ENCODE data around the gene TSPAN2.
"Not testable (repeated sequence)": the region's sequence is repeated elsewhere in the genome, so short reads cannot be mapped to it uniquely, and the experiment has no call there.

The TSPAN2 gene

DNA sequence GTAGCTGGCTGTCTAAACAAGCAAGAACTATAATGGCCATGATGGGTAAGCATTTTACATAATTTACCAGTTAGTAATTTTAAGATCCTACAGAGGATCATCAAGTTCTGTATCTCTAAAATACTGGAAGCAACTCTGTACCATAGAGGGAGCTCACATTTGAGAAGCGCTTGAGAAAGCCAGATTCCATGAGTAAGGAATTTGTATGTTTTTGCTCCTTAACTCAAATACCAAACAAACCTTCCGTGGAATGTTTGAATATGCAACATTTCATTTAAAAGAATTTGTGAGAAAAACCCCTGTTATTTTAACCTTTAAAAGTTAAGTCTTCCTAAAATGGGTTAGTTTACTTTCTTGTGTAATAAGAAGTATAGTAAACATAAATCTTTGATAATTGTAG is 57.7 kb downstream of the TSPAN2 start:
- no peak for DNase-seq

DNA sequence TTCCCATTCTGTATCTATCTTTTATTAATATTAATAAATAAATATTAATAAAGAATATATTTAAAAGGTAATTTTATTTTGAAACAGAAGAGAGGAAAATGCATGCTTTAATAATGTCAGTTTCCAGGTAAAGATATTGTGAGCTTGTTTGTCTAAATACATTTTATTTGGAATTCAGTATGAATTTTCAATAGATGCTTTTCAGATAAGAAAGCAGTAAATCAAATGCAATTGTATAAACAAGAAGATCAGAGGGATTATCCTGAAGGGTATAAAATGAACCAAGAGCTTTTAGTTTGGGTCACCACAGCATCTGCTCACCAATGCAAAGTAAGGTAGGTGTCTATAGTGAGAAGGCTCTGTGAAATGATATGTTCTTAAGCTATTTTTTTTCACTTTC is 59.8 kb downstream of the TSPAN2 start, which contains the start of gene TSHB:
Gene TSHB (plus strand): TSS at position 301 of the 400 bp plus-strand sequence. CDS start 3,537 bp downstream, outside the sequence.
- no peak for DNase-seq

GRCh38 chr1:115023593-115023992 is 65.7 kb downstream of the TSPAN2 start:
- DNase-seq, result no peak

GRCh38 chr1:115021145-115021544 is 68.2 kb downstream of the TSPAN2 start:
- no peak for DNase-seq

GRCh38 chr1:115019549-115019948 is 69.8 kb downstream of the TSPAN2 start:
- not testable (repeated sequence) for DNase-seq

GRCh38 chr1:115013792-115014191 is 75.5 kb downstream of the TSPAN2 start:
- DNase-seq, result no peak

DNA sequence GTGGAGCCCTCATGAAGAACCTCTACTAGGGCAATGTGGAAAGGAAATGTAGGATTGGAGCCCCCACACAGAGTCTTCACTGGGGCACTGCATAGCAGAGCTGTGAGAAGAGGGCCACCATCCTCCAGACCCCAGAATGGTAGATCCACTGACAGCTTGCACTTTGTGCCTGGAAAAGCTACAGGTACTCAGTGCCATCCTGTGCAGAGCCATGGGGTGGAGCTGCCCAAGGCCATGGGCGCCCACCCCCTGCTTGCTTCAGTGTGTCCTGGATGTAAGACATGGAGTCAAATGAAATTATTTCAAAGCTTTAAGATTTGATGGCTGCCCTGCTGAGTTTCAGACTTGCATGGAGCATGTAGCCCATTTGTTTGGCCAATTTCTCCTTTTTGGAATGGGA is 76.9 kb downstream of the TSPAN2 start:
- no peak for DNase-seq

- DNase-seq, result peak; percentile 2
Observed at GRCh38 chr1:115012006-115012405, 77.3 kb downstream of the TSPAN2 start.

DNA sequence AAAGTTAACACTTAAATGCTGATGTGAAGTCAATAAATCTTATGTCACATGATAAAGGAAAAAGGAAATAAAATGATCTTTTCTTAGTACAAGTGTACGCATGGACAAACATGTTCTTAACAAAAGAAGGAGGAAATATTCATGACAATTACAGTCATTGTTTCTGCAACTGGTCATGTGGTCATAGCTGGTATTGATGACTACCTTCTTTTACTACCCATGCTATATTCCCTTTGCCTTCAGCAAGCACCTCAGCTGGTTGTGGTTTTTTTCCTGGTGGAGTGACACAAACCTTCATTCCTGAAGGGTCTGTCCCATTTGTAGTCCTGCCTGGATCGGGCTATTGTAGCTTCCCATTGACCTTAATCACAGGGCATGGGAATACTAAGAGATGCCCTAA is 83.1 kb downstream of the TSPAN2 start:
- DNase-seq, result no peak
